Suppressor macrophage (primary cell): Measurements from ENCODE around the gene ARRB1.
"Not testable (repeated sequence)": the region's sequence is repeated elsewhere in the genome, so short reads cannot be mapped to it uniquely, and the experiment has no call there.

Experiments
- DNase-seq, 4 experiments: peaks; one replicate each; pipeline ENCODE4 v3.0.0-alpha.2; 2020 to 2022

The ARRB1 gene

GRCh38 chr11:75320643-75321042 is 30.8 kb downstream of the ARRB1 start:
- no peak for DNase-seq

GRCh38 chr11:75320046-75320618 is 31.3 kb downstream of the ARRB1 start:
- no peak for DNase-seq

DNA sequence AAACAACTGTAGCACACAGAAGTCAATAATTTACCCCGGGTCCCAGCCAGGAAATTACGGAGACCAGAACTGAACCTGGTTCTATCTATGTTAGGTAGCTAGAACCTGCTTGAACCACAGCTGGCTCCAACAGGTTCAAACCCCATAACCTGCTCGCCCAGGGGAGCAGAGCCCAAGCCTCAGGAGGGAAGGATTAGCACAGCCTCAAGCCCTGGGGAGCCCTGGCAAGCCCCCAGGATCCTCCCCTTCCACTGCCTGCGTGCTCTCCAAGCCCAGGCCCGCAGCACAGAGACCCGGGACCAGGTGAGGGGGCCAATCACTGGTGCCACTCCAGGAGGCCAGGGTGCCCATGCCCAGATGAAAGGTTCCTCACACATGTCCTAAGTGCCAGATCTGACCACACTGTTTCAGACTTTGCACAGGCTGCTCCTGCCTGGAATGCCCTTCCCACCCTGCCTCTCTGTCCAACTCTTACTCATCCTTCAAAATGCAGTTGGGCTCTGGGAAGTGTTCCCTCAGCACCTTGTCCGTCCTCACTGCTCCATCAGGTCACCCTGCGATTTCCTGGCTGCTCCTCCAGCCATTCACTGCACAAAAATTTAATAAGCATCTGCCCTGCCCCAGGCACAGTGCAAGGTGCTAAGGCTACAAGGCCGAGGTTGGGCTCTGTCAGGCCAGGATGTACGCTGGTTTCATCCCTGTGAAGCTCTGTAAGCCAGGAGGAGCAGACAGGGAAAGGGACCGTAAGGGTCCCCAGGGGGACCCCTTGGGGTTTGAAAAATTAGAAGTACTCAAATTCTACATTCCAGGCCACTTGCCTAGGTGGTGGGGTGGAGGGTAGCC is 32.2 kb downstream of the ARRB1 start:
- DNase-seq = no peak

DNA sequence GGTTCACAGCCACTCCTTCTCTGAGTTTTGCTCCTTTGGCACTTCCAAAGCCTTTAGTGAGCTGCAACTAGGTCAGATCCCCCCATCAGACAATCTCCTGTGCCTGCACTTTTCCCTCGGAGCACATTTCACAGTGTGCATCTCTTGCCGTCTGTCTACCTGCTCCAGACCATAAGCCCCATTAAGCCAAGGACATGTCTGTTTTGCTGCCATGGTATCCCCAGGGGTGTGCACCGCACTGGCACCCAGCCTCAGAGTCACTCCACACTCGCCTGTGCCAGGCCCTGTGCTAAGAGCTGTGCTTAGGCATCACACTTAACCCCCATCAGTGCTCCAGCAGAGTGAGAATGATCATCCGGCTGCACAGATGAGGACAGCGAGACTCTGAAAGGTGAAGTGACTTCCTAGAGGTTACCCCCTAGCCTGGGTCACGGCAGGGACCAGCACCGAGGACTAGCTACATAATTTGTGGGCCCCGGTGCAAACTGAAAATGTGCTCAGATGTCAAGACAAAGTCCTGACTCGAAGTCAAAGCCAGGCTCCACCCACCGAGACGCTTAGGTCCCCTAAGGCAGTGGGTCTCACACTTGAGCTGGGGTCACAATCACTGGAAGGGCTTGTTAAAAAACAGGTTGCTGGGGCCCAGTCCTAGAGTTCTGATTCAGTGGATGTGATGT is 33.9 kb downstream of the ARRB1 start:
- DNase-seq = no peak

- no peak for DNase-seq
Observed at GRCh38 chr11:75315439-75315805, 36.0 kb downstream of the ARRB1 start.

DNA sequence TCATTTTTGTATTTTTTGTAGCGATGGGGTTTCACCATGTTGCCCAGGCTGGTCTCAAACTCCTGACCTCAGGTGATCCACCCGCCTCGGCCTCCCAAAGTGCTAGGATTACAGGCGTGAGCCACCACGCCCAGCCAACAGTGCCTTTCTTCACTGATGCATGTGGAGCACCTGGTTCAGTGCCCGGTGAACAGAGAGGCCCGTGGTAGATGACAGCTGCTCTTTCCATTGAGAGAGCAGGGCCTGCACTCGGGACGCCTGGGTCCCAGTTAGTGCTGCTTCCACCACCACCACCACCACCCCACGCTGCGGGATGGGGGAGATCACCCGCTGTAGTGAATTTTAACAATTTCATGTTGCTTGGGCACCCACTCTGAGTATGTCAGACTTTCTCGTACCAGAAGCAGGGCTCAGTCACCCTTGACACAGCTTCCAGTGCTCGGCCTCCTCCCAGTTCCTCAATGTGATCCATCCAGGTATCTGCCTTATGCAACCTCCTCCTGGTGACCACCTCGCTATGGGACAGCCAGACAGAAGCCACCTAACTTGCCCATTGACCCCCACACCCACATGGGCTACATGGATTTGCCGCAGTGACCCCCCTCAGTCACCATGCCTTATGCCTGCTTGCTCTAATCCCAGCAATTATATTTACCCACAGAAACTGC is 36.6 kb downstream of the ARRB1 start:
- DNase-seq = no peak

- peak; percentile 12 to 43 (median 40) for DNase-seq
Observed at GRCh38 chr11:75313513-75314272, 37.8 kb downstream of the ARRB1 start.

DNA sequence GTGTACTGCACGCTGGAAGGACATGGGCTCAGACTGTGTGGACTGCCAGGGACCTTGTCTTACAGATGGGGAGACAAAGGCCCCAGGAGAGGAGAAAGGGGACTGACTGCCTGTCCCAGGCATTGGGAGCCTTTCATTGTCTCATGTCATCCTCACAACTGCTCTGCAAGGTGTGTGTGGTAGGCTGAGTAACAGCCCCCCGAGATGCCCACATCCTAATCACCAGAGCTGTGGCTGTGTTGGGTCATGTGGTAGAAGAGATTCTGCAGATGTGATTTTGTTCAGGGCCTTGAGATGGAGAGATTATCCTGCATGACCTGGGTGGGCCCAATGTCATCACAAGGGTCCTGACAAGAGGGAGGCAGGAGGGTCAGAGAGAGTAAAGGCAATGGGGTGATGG is 39.1 kb downstream of the ARRB1 start:
- no peak for DNase-seq

DNA sequence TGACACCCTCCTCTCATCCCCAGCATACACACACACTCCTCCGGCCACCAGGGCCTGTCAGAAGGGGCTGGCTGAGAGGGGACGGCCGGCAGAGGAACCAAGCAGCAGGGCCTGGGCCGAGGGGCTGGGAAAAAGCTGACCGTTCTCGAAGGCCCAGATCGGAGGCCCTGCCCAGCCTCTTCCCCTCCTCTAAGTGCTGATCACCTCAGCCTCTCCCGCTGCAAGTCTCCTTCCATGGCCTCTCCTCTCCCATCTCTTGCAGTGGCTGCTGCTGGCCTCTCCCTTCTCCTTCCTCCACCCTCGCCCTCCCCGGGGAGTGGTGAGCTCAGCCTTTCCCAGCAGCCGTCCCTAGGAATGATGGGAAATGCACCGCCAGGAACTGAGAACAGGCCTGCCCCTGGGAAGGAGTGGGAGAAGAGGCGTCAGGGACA is 39.6 kb downstream of the ARRB1 start:
- no peak for DNase-seq

DNA sequence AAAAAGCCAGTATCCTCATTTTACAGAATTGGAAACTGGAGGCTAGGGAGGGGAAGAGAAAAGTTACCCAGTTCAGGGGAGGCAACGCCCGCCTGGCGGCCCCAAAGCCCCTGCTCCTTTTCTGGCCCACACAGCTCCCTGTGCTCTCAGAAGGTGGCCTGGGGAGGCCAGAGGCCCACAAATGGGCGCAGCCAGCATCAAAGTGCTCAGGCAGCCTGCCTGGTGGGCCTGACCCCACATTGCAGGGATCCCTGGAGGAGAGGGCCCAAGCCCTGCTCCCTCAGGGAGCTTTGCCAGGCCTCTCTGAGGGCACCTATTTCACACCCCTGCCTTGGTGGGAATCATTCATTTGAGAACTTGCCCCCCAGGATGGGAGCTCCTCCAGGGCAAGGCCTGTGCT is 42.5 kb downstream of the ARRB1 start:
- no peak for DNase-seq

DNA sequence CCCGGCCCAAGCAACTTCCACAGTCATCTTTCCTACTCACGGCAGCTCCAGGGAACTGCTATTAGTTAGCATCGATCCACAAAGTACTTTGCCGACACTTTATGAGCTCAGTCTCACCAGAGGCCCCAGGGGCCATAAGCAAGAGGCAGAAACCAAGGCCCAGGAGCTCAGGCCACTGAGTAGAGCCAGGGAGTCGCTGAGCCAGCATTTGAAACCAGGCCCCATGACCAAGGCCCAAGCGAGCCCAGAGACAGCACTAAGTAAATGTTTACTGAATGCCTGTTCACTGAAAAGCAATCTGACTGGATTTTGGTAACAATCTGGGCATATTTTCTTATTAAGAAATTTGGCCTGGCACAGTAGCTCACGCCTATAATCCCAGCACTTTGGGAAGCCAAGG is 43.3 kb downstream of the ARRB1 start:
- no peak for DNase-seq

- no peak for DNase-seq
Observed at GRCh38 chr11:75307058-75307457, 44.4 kb downstream of the ARRB1 start.

DNA sequence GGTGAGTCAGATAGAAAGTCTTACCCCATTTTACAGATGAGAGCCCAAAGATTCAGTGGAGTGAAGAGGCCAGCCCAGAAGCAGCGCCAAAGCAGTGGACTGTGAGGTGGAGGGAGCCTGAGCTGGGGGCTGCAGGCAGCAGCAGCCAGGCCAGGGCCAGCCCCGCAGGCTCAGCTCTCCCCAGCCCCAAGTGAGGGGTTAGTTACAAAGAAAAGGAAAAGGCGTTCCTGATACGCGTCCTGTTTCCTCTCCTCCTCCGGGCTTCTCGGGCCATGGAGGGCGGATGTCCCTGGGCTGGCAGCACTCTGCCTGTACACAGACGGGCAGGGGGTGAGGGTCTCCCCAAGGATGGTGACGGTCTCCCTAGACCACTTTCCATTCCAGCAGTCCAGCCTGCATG is 44.9 kb downstream of the ARRB1 start:
- DNase-seq = no peak

DNA sequence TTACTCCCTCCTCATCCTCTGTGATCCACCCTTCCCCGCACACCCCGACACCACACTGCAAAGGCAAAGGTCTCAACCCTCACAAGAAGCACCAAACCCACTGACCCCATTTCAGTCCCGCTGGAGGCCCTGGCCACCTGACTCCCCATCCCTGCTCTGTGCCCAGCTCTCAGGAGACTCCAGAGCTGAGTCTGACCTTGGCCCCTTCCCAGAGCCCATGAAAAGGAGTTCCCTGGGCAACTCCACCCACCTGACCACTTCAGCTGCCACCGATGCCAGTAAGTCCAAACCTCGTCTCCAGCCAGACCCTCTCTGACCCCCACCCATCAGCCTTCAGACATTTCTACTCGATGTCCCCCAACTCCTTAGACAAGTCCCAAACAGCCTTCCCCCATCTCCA is 45.5 kb downstream of the ARRB1 start:
- DNase-seq = no peak

GRCh38 chr11:75305452-75305851 is 46.0 kb downstream of the ARRB1 start:
- no peak for DNase-seq

DNA sequence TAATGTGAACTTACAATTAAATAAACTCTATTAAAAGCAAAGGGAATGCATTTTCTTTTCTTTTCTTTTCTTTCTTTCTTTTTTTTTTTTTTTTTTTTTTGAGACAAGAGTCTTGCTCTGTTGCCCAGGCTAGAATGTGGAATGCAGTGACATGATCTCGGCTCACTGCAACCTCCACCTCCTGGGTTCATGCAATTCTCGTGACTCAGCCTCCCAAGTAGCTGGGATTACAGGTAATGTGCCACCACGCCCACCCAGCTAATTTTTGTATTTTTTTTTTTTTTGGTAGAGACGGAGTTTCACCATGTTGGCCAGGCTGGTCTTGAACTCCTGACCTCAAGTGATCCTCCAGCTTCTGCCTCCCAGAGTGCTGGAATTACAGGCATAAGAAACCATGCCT is 46.5 kb downstream of the ARRB1 start:
- DNase-seq = not testable (repeated sequence)

DNA sequence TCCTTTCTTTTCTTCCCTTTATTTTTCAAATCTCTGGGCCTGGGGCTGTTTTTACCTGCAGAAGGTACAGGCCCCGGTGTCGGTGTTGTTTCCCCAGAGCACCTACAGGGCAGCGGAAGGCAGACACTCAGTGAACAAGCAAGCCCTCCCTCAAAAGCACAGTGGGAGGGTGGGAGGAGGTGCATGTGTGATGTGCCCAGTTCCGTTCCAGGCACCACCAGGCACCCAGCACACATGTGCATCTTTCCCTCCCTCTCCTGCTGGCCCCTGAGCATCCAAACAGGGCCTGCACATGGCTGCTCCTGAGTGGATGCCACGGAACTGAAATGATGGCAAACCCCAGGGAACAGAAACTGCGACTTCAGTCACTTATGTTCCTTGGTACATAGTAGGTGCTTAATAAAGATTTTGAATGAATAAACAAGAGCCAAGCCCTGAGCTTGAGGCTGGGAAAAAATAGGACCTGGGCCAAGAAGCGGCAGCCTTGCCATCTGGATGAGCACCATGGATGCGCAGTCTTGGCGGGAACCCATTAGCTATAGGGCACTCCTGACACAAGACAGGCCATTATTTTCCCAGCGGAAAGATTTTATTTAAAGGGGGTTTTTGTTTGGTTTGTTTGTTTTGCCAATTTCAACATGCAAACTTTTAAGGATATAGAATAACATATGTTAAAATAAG is 47.8 kb downstream of the ARRB1 start:
- DNase-seq = no peak

DNA sequence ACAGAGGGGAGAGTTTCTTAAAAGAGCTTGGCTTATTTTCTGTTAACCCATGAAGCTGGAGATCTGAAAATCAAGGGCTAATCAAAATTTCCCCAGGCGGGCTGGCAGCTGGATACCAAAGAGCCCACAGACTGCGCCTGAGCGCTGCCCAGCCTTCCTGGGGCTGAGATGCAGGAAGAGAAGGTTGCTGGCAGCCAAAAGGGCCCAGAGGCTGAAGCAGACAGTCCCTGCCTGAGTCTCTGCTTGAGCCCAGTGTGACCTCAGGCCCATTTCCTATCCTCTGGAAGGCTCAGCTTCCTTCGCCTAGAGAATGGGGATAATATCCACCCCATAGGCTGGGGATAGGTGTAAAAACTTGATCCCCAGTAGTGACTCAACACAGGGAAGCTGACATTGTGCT is 49.1 kb downstream of the ARRB1 start:
- no peak for DNase-seq

GRCh38 chr11:75301601-75302345 is 49.7 kb downstream of the ARRB1 start:
- no peak for DNase-seq

GRCh38 chr11:75301131-75301530 is 50.3 kb downstream of the ARRB1 start:
- DNase-seq = no peak

DNA sequence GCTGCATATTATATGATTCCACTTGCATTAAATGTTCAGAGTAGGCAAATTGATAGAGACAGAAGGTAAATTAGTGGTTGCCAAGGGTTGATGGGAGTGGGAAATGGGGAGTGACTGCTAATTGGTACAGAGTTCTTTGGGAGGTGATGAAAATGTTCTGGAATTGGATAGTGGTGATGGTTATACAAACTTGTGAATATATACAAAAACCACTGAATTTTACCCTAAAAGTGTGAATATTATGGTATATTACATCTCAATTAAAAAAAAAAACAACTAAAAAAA is 52.5 kb downstream of the ARRB1 start:
- DNase-seq = no peak
